HepG2 (cell line): ENCODE measurements around the gene GRAP. TPM values are rescaled to one million over a fixed set of nuclear protein-coding genes. Genes with fewer than 3 reads are reported as not detected.
A peak's percentile ranks its signal among the peaks of the same experiment; 100 is the strongest.

Experiments
- EP300 ChIP-seq, 3 experiments: sonication (generic) in 1 of 3; formaldehyde crosslinking in 1 of 3; IDR thresholded peaks; 2 replicates each; pipeline versions ENCODE4 v1.5.1 to v1.6.1; 2011 to 2020; ENCODE audit warnings: low read depth in 2 of 3, low read length in 2 of 3, borderline replicate concordance in 1 of 3, improper control_type of control experiment in 1 of 3, mild to moderate bottlenecking in 1 of 3, missing genetic modification reagents in 1 of 3, moderate library complexity in 1 of 3
- FOXK2 ChIP-seq: fragments of 450-650 bp; IDR thresholded peaks from 2 replicates; pipeline ENCODE4 v1.6.1; 2016
- IKZF1 ChIP-seq: fragments of 450-650 bp; IDR thresholded peaks from 2 replicates; pipeline ENCODE4 v1.7.1; 2016
- LRRFIP1 ChIP-seq: sonication (generic); formaldehyde crosslinking; conservative IDR thresholded peaks from 2 replicates; pipeline ENCODE4 v1.4.0; 2020; ENCODE audit warnings: missing genetic modification reagents
- MNT ChIP-seq: fragments of 450-650 bp; IDR thresholded peaks from 2 replicates; pipeline ENCODE4 v1.6.1; 2016
- POGZ ChIP-seq: sonication (generic); formaldehyde crosslinking; IDR thresholded peaks from 2 replicates; pipeline ENCODE4 v1.4.0; 2020; ENCODE audit warnings: mild to moderate bottlenecking, missing genetic modification reagents
- SRF ChIP-seq: IDR thresholded peaks from 2 replicates; pipeline ENCODE4 v1.6.1; 2011; ENCODE audit warnings: mild to moderate bottlenecking, low read depth, low read length, moderate library complexity
- TFE3 ChIP-seq: IDR thresholded peaks from 2 replicates; pipeline ENCODE4 v1.6.1; 2016
- ZFY ChIP-seq: sonication (generic); formaldehyde crosslinking; IDR thresholded peaks from 2 replicates; pipeline ENCODE4 v1.4.0; 2020; ENCODE audit warnings: missing genetic modification reagents
- ZMAT5 ChIP-seq: sonication (generic); formaldehyde crosslinking; IDR thresholded peaks from 2 replicates; pipeline ENCODE4 v1.5.0; 2020; ENCODE audit warnings: mild to moderate bottlenecking, low read depth, missing genetic modification reagents, borderline replicate concordance
- ZNF142 ChIP-seq: sonication (generic); formaldehyde crosslinking; IDR thresholded peaks from 2 replicates; pipeline ENCODE4 v1.4.0; 2020; ENCODE audit warnings: missing genetic modification reagents
- ZNF205 ChIP-seq: IDR thresholded peaks from 2 replicates; pipeline ENCODE4 v1.6.1; 2018; ENCODE audit warnings: missing biosample characterization, missing genetic modification reagents
- ZNF800 ChIP-seq: sonication (generic); formaldehyde crosslinking; IDR thresholded peaks from 2 replicates; pipeline ENCODE4 v1.4.0; 2020; ENCODE audit warnings: missing genetic modification reagents
- polyA plus RNA-seq, 8 experiments: library from polyadenylated mRNA; depleted of rRNA in 3 of 8; stranded (reverse) in 7 of 8; unstranded in 1 of 8; fragments of >200 nt; fragmentation: Illumina TruSeq in 4 of 8; extraction: Trizol in 4 of 8; gene quantifications; 2 replicates each; pipeline versions ENCODE4 v1.2.1 to v1.2.3, GENCODE V29; 2011 to 2016; ENCODE audit warnings: low read depth in 4 of 8, missing spikeins in 1 of 8, mixed read lengths in 1 of 8; ENCODE audit not compliant: insufficient read depth in 1 of 8
- total RNA-seq, 5 experiments: library from RNA; depleted of rRNA; stranded (reverse); fragments of >200 nt; fragmentation: Illumina TruSeq; extraction: Trizol; gene quantifications; 2 replicates each; pipeline ENCODE4 v1.2.3, GENCODE V29; 2016; ENCODE audit warnings: low read depth in 1 of 5

Gene GRAP
- total and polyA plus RNA-seq, 2 of the 13 experiments (the other 11 are each of a cell fraction or from before 2014, with no cell fraction given) = 0.77 to 1.7 TPM

- no peak for TF ChIP-seq ZNF800 (CRISPR knock-in tag)
- peak in 1 of 2 experiments; percentile 25; a peak in 1 of 4 replicates for TF ChIP-seq EP300 (IDR thresholded peaks at IDR 0.05; ENCODE audit: low read depth in 2 of 2, low read length in 2 of 2)
- TF ChIP-seq EP300 (CRISPR knock-in tag; IDR thresholded peaks at IDR 0.05; ENCODE audit: borderline replicate concordance) = peak; percentile 14; the same call in 1 of the 2 replicates
- peak; percentile 39 for TF ChIP-seq ZFY (CRISPR knock-in tag)
- TF ChIP-seq TFE3 = no peak
- no peak for TF ChIP-seq SRF
- no peak for TF ChIP-seq LRRFIP1 (CRISPR knock-in tag)
- no peak for TF ChIP-seq MNT
- no peak for TF ChIP-seq IKZF1
- TF ChIP-seq FOXK2 = 0 out of 2 replicates have a peak, but pooled peaks have one; percentile 15
- TF ChIP-seq ZMAT5 = no peak
- no peak for TF ChIP-seq ZNF205
- no peak for TF ChIP-seq ZNF142 (CRISPR knock-in tag)
- no peak for TF ChIP-seq POGZ
Measured at GRCh38 chr17:19010729-19011505, 35.8 kb downstream of the GRAP start (continued).
